Fibroblast of pulmonary artery (primary cell): ENCODE data around the gene NUDT16L1.
A peak's percentile ranks its signal among the peaks of the same experiment; 100 is the strongest.

Experiments used
- DNase-seq: peaks from one replicate; pipeline ENCODE4 v3.0.0-alpha.2; 2010; ENCODE audit warnings: low read depth
- H3K4me3 ChIP-seq: replicated peaks from 2 replicates; pipeline ENCODE4 v1.5.1; 2011; ENCODE audit warnings: low read depth, mild to moderate bottlenecking, control low read depth, low read length, moderate library complexity
- TF ChIP-seq, protein P1 (sequence below): IDR thresholded peaks from 2 replicates; pipeline ENCODE4 v1.5.1; 2011; ENCODE audit warnings: mild to moderate bottlenecking, control low read depth, low read length, inconsistent platforms; ENCODE audit errors: missing control alignments

NUDT16L1 gene

DNA sequence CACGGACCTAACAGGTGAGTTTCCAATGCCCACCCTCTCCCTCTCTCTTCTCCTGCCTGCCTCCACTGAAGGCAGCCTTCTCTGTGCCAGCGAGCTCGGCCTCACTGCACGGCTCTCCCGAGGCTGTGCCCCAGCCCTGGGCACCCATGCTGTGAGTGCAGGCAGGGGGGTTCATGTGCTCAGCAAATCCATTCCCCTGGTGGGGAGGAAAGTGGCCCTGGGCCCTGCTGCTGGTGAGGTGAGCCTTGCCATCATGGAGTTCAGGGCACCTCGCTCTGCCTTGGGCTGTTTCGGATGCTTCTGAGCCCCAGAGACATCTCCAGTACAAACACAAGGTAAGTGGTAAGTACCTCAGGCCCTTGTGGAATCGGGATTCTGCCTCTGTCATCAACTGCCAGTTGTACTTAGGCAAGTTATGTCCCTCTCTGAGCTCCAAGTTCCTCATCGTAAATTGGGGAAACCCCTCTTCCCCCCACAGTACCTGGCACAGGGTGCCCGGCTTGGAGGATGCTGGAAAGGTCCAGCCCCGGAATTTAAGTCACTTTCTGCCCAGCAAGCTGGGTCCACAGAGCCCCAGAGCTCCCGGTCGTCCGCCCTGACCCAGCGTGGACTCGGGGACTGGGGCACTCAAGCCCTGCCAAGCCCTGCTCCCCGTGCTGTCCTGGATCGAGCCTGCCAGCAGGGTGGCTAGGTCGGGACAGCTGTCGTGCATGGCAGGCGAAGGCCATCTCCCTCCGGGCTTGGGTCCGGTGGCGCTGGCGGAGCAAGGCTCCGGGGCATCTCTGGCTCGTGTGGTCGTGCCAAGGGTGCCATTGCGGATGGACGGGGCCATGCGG lies 684 bp upstream of the NUDT16L1 start:
- no peak for DNase-seq
- peak overlapping the region; percentile 61 for H3K4me3 ChIP-seq
- TF ChIP-seq, protein P1, sequence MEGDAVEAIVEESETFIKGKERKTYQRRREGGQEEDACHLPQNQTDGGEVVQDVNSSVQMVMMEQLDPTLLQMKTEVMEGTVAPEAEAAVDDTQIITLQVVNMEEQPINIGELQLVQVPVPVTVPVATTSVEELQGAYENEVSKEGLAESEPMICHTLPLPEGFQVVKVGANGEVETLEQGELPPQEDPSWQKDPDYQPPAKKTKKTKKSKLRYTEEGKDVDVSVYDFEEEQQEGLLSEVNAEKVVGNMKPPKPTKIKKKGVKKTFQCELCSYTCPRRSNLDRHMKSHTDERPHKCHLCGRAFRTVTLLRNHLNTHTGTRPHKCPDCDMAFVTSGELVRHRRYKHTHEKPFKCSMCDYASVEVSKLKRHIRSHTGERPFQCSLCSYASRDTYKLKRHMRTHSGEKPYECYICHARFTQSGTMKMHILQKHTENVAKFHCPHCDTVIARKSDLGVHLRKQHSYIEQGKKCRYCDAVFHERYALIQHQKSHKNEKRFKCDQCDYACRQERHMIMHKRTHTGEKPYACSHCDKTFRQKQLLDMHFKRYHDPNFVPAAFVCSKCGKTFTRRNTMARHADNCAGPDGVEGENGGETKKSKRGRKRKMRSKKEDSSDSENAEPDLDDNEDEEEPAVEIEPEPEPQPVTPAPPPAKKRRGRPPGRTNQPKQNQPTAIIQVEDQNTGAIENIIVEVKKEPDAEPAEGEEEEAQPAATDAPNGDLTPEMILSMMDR: no peak

DNA sequence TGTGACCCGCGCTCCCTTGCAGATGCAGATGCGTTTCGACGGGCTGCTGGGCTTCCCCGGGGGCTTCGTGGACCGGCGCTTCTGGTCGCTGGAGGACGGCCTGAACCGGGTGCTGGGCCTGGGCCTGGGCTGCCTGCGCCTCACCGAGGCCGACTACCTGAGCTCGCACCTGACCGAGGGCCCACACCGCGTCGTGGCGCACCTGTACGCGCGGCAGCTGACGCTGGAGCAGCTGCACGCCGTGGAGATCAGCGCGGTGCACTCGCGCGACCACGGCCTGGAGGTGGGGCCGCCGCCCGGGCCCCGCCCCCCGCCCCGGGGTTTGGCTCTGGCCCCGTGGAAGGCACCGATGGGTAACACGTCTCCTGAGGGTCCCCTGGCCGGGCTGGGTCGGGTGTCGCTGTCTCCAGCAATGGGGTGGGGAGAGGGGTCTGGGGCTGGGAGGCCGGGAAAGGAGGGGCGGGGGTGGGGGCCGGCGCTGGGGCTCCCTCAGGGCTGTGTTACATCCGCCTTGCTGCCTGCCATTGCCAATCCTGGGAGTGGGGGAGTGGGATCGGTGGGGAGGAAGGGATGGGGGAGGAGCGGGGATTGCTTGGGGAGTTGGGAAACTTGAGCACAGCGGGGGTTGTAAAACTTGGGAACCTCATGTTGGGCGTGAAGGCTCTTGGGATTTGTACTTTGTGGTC lies 737 bp downstream of the NUDT16L1 start:
- DNase-seq: peak; percentile 64
- H3K4me3 ChIP-seq: peak overlapping the region; percentile 80
- TF ChIP-seq, protein P1: no peak

DNA sequence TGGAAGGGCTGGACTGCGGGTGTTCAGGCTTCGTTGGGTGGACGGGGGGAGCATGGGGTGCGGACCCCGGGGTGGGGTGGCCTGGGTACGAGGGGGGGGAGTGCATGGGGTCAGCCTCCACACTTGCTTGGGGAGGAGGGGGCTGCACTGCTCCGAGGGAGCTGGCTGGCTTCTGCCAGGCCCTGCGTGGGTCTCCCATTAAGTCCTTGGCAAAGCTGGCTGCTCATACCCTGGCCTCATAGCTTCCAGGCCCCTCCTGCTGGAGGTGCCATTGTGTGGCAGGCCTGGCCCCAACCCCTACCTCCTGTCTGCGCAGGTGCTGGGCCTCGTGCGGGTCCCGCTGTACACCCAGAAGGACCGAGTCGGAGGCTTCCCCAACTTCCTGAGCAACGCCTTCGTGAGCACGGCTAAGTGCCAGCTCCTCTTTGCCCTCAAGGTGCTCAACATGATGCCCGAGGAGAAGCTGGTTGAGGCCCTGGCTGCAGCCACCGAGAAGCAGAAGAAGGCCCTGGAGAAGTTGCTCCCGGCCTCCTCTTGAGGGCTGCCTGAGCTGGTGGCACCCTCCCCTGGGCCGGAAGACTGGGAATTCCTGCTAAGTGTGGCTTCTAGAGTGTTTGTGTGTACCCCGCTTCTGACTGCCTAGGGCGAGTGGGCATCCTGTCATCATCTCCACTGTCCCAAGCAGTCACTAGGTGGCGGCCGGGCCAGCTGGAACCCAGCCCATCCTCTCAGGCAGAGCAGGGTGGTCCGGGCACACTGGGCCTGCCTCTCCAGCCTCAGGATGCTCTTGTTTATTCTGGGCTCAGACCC lies 1.5 kb downstream of the NUDT16L1 start:
- DNase-seq: no peak
- TF ChIP-seq, protein P1: no peak
- H3K4me3 ChIP-seq: peak overlapping the region; percentile 80

DNA sequence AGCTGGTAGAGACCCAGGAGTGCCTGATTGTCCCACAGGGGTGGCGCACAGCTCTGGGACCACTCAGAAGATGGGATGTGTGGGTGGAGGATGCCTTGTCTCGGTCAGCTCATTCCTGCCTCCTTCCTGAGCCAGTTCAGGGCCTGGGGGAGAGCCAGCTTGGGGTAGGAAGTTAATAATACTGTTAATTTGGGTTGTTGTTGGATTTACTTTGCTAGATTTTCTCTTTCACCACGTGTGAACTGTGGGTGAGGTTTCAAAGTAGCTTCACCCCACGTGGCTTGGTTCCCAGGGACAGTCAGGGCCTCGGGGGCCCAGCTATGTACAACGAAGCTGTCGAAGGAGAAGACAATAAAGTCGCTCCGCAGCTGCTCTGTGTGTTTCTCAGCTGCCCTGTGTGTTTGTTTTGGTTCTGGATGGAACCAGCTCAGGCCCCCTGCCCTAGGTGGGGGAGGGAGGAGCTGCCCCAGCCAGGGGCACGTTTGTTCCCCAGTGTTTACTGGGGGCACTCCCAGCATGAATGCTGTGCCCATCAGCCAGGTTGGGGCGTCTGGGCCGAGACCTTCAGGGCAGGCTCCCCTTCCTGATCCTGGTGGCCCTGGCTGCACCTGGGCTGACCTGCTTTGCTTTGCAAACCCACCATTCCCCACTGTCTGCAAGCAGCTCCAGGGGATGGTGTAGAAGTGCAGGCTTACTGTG lies 2.3 kb downstream of the NUDT16L1 start:
- no peak for DNase-seq
- no peak overlapping the region for H3K4me3 ChIP-seq
- TF ChIP-seq, protein P1: no peak

DNA sequence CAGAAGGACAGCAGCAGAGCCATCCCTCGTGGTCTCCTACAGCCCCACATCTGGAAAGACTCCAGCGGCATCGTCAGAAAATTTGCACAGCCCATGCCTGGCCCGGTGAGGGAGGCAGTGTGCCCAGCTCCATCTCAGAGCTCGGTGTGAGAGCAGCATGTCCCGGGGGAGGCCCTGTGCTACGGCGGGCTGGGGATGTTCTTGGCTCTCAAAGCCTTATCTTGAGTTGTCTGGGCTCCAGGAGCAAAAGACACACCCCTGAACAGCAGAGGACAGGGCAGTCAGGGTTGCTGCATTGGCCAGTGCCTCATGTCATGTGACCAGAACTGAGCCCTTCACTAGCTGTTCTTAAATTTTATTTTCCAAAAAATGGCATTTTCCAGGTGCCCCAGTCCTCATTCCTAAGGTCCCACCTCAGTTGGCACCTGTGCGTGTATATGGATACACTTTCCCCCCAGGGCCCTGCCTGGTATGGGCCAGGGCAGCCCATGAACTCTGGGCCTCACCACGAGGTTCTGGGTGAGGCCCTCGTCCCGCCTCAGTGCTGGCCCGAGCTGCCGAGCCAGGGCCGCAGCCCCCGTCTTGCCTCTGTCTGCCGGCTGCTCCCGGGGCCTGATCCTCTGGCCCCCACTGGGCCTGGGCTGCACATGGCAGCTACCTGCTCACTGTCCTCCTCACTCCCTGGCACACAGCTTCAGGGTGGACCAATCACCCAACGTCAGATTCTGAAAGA lies 3.0 kb downstream of the NUDT16L1 start:
- no peak overlapping the region for H3K4me3 ChIP-seq
- TF ChIP-seq, protein P1: no peak
- DNase-seq: peak; percentile 18
